ENCODE data around the gene TENT4B. TPM values are rescaled to one million over a fixed set of nuclear protein-coding genes. Genes with fewer than 3 reads are reported as not detected.
"Not testable (repeated sequence)": the region's sequence is repeated elsewhere in the genome, so short reads cannot be mapped to it uniquely, and the experiment has no call there.

The TENT4B gene
- total RNA-seq, 1 donor: 12.5 TPM

DNA sequence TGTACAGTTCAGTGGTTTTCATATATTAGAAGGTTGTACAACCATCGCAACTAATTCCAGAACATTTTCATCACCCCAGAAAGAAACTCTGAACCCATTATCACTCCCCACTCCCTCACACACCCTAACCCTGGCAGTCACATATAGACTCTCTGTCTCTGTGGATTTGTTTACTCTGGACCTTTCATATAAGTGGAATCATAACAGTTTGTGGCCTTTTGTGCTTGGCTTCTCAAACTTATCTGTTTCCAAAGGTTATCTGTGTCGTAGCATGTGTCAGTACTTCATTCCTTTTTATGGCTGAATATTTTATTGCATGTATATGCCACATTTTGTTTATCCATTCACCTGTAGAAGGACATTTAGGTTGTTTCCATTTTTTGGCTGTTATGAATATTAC lies 12.4 kb downstream of the TENT4B start:
- TF ChIP-seq, protein P1, sequence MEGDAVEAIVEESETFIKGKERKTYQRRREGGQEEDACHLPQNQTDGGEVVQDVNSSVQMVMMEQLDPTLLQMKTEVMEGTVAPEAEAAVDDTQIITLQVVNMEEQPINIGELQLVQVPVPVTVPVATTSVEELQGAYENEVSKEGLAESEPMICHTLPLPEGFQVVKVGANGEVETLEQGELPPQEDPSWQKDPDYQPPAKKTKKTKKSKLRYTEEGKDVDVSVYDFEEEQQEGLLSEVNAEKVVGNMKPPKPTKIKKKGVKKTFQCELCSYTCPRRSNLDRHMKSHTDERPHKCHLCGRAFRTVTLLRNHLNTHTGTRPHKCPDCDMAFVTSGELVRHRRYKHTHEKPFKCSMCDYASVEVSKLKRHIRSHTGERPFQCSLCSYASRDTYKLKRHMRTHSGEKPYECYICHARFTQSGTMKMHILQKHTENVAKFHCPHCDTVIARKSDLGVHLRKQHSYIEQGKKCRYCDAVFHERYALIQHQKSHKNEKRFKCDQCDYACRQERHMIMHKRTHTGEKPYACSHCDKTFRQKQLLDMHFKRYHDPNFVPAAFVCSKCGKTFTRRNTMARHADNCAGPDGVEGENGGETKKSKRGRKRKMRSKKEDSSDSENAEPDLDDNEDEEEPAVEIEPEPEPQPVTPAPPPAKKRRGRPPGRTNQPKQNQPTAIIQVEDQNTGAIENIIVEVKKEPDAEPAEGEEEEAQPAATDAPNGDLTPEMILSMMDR (IDR thresholded peaks at IDR 0.05; ENCODE audit: insufficient read depth, low read depth, low read length): no peak

DNA sequence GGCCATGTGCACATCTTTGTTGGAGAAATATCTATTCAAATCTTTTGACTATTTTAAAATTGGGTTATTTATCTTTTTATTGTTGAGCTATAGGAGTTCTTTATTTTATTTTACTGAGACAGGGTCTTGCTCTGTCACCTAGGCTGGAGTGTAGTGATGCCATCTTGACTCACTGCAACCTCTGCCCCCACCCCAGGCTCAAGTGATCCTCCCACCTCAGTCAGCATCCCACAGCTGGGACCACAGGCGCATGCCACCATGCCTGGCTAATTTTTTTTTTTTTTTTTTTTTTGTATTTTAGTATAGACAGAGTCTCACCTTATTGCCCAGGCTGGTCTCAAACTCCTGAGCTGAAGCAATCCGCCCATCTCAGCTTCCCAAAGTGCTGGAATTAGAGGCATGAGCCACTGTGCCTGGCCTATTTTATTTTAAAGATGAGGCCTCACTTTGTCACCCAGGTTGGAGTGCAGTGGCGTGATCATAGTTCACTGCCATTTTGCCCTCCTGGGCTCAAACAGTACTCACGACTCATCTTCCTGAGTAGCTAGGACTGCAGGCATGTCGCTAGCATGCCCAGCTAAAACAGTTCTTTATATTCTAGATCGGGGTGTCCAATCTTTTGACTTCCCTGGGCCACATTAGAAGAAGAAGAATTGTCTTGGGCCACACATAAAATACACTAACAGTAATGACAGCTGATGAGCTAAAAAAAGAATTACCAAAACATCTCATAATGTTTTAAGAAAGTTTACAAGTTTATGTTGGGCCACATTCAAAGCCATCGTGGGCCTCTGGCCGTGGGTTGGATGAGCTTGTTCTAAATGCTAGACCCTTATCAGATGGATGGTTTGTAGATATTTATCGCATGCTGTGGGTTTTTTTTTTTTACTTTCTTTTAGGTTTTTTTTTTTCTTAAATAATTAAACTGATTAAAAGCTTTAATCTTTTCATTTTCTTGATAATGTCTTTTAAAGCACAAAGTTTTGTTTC lies 13.7 kb downstream of the TENT4B start:
- H3K4me3 ChIP-seq (ENCODE audit: low read depth, low read length): no peak overlapping the region
- TF ChIP-seq, protein P1 (IDR thresholded peaks at IDR 0.05; ENCODE audit: insufficient read depth, low read depth, low read length): no peak
- peak; percentile 55 for DNase-seq (ENCODE audit: low read depth)

More for the DNA sequence above, 12.4 kb downstream of the TENT4B start:
- H3K4me3 ChIP-seq (ENCODE audit: low read depth, low read length): no peak overlapping the region
- no peak for DNase-seq (ENCODE audit: low read depth)

DNA sequence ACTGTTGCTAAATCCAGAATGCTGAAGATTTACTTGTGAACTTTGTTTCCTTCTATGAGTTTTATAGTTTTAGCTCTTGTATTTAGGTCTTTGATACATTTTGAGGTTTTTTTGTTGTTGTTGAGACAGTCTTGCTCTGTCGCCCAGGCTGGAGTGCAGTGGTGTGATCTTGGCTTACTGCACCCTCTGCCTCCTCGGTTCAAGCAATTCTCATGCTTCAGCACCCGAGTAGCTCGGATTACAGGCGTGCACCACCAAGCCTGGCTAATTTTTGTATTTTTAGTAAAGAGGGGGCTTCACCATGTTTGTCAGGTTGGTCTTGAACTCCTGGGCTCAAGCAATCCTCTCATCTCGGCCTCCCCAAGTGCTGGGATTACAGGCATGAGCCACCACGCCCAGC lies 14.4 kb downstream of the TENT4B start:
- no peak overlapping the region for H3K4me3 ChIP-seq (ENCODE audit: low read depth, low read length)
- TF ChIP-seq, protein P1 (IDR thresholded peaks at IDR 0.05; ENCODE audit: insufficient read depth, low read depth, low read length): no peak
- DNase-seq (ENCODE audit: low read depth): peak; percentile 44

DNA sequence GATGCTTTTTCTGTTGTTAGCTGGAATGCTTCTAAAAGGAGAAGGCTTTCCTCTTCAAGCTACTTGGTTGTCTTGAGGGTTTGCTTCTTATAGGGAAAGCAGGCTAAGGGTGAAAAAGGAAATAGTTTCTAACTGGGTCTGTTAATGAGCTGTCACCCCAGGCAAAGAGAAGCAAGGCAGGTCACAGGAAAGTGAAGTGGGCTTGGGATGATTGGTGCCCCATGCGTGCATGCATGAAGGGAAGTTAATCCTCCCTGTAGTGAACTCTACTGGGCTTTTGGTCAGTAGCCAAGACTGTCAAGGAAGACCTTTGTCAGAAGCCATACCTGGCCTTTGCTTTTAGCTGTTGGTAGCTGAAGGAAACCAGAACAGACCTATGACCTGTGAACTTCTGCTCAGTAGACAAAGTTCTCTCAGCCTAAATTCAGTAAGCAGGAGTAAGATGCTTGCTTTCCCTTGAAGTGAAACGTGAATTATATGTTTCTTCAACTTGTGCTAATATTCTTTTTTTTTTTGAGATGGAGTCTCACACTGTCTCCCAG lies 16.5 kb downstream of the TENT4B start:
- TF ChIP-seq, protein P1 (IDR thresholded peaks at IDR 0.05; ENCODE audit: insufficient read depth, low read depth, low read length): no peak
- DNase-seq (ENCODE audit: low read depth): no peak
- H3K4me3 ChIP-seq (ENCODE audit: low read depth, low read length): no peak overlapping the region

DNA sequence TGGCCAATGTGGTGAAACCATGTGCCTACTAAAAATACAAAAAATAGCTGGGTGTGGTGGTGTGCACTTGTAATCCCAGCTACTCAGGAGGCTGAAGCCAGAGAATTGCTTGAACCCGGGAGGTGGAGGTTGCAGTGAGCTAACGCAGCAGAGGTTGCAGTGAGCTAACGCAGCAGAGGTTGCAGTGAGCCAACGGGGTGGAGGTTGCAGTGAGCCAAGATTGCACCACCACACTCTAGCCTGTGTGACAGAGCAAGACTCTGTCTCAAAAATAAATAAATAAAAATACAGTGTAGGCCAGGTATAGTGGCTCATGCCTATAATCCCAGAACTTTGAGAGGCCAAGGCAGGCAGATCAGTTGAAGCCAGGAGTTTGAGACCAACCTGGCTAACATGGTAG lies 18.7 kb downstream of the TENT4B start:
- not testable (repeated sequence) for DNase-seq (ENCODE audit: low read depth); H3K4me3 ChIP-seq (ENCODE audit: low read depth, low read length)

DNA sequence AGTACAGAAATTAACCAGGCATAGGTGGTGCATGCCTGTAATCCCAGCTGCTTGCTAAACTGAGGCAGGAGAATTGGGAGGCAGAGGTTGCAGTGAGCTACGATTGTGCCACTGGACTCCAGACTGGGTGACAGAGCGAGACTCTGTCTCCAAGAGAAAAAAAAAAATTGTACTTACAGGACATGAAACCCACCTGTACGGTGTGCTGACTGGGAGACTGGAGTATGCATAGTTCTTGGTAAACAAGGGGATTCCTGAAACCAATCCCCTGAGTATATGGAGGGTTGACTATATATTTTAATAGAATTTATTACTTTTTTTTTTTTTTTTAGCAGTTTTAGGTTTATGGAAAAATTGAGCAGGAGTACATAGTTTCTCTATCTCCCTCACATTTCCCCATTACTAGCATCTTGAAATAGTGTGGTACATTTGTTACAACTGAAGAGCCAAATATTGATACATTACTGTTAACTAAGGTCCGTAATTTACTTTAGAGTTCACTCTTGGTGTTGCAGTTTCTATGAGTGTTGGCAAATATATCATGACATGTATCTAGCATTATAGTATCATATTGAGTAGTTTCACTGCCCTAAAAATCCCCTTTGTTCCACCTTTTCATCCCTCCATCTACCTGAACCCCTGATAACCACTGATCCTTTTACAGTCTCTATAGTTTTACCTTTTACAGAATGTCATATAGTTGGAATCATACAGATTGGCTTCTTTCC lies 19.3 kb downstream of the TENT4B start:
- no peak overlapping the region for H3K4me3 ChIP-seq (ENCODE audit: low read depth, low read length)
- TF ChIP-seq, protein P1 (IDR thresholded peaks at IDR 0.05; ENCODE audit: insufficient read depth, low read depth, low read length): no peak
- no peak for DNase-seq (ENCODE audit: low read depth)

DNA sequence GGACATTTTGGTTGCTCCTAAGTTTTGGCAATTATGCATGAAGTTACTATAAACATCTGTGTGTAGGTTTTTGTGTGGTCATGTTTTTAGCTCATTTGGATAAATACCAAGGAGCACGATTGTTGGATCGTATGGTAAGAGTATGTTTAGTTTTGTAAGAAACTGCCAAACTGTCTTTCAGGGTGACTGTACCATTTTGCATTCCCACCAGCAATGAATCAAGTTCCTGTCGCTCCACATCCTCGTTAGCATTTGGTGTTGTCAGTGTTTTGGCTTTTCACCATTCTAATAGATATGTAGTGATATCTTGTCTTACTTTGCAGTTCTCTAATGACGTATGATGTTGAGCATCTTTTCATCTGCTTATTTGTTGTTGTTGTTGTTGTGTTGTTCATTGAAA lies 20.2 kb downstream of the TENT4B start:
- DNase-seq (ENCODE audit: low read depth): no peak
- TF ChIP-seq, protein P1 (IDR thresholded peaks at IDR 0.05; ENCODE audit: insufficient read depth, low read depth, low read length): no peak
- no peak overlapping the region for H3K4me3 ChIP-seq (ENCODE audit: low read depth, low read length)

All from fibroblast of villous mesenchyme (primary cell).